ENCODE data around the gene ACVR1. TPM values are rescaled to one million over a fixed set of nuclear protein-coding genes. Genes with fewer than 3 reads are reported as not detected.

Gene ACVR1
- total and polyA plus RNA-seq, 2 donors (not counting 1 experiment from before 2014, with no cell fraction given) = 42.9 to 72.1 TPM

DNA sequence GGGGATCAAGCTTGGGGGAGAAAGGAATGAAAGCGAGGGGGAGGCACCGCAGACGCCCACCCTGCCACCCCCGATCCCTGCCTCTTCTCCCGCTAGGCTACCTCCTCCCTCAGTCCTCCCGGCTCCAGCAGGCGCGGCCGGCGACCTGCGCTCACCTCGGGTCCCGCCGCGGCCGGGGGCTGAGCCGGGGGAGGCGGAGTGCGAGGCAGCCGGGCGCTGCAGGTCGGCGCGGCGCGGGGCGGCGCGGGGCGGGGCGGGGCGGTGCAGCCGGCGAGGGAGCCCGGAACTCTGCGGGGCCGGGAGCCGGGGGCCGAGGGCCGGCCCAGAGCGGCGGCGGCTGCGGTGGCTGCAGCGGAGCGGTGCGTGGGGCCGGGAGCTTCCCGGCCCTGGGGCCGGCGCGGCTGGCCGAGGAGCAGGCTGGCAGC is 477 bp downstream of the ACVR1 start:
- H3K27me3 ChIP-seq (ENCODE audit: control insufficient read depth, insufficient read depth, low read length) = no peaks in the 10 kb centered on the region
- peak overlapping the region; percentile 74 to 90 (median 78) for H3K4me3 ChIP-seq (replicated peaks in 1 of 4; ENCODE audit: control extremely low read depth in 1 of 4, insufficient read depth in 1 of 4, low read depth in 3 of 4, low read length in 4 of 4)
- H3K9me3 ChIP-seq (ENCODE audit: control insufficient read depth, insufficient read depth, low read depth, low read length) = no peaks in the 10 kb centered on the region
- peak overlapping the region; percentile 82 for H3K9ac ChIP-seq (ENCODE audit: insufficient read depth, low read length)
- H3K79me2 ChIP-seq (ENCODE audit: control insufficient read depth, insufficient read depth, low read length) = peaks cover 40% of the 10 kb centered on the region
- DNase-seq (ENCODE audit: low read depth in 2 of 2) = peak in 1 of 2 donors; percentile 35
- no peaks in the 10 kb centered on the region for H3K36me3 ChIP-seq (ENCODE audit: control insufficient read depth, insufficient read depth, low read length)
- H3K4me2 ChIP-seq (ENCODE audit: extremely low read depth, insufficient read depth, low read length) = peak overlapping the region; percentile 90
- no peak overlapping the region for H2AFZ ChIP-seq (ENCODE audit: low read length)
- TF ChIP-seq EZH2 (IDR thresholded peaks at IDR 0.05; ENCODE audit: low read length, missing control alignments) = no peak
- TF ChIP-seq, protein P1, sequence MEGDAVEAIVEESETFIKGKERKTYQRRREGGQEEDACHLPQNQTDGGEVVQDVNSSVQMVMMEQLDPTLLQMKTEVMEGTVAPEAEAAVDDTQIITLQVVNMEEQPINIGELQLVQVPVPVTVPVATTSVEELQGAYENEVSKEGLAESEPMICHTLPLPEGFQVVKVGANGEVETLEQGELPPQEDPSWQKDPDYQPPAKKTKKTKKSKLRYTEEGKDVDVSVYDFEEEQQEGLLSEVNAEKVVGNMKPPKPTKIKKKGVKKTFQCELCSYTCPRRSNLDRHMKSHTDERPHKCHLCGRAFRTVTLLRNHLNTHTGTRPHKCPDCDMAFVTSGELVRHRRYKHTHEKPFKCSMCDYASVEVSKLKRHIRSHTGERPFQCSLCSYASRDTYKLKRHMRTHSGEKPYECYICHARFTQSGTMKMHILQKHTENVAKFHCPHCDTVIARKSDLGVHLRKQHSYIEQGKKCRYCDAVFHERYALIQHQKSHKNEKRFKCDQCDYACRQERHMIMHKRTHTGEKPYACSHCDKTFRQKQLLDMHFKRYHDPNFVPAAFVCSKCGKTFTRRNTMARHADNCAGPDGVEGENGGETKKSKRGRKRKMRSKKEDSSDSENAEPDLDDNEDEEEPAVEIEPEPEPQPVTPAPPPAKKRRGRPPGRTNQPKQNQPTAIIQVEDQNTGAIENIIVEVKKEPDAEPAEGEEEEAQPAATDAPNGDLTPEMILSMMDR (conservative IDR thresholded peaks at IDR 0.05 in 1 of 2, IDR thresholded peaks at IDR 0.05 in 1 of 2; ENCODE audit: low read depth in 1 of 2, low read length in 2 of 2) = no peak
- H3K27ac ChIP-seq (ENCODE audit: insufficient read depth, low read length) = peak overlapping the region; percentile 88
- H3K4me1 ChIP-seq (ENCODE audit: control insufficient read depth, extremely low read depth, insufficient read depth, low read length) = peaks cover 6% of the 10 kb centered on the region
- H4K20me1 ChIP-seq (ENCODE audit: control insufficient read depth, extremely low read depth, insufficient read depth, low read length) = no peaks in the 10 kb centered on the region

DNA sequence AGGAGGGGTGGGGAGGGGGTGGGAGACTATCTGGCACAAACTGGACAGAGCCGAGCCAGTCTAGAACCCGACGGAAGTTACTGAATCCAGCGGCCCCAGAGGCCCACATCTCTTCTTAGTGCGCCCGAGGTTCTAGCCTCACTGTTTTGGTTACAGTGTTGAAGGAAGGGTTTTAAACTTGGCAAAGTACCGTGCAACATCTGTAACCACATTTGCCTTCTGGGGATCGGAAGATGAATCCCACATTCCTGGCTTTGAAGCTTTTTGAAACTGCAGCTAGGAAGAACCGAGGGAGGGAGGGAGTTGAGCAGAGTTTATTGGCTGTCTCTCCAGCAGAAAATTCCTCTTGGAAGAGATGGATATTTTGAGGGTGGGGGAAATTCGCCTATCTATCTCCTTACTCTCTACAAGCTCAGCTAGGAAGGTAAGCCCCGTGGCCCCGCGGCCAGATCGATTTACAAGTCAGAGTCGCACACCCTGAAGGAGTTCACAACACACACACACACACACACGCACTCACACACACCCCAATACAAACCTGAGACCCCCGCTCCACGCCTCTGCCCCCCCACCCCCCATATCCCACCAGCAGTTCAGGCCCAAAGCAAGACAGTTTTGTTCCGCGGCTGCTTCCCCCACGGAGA is 1.0 kb downstream of the ACVR1 start:
- H4K20me1 ChIP-seq (ENCODE audit: control insufficient read depth, extremely low read depth, insufficient read depth, low read length) = no peaks in the 10 kb centered on the region
- peak; percentile 90 to 92 for DNase-seq (ENCODE audit: low read depth in 2 of 2)
- H3K36me3 ChIP-seq (ENCODE audit: control insufficient read depth, insufficient read depth, low read length) = no peaks in the 10 kb centered on the region
- H3K4me1 ChIP-seq (ENCODE audit: control insufficient read depth, extremely low read depth, insufficient read depth, low read length) = peaks cover 6% of the 10 kb centered on the region
- peak overlapping the region; percentile 88 for H3K27ac ChIP-seq (ENCODE audit: insufficient read depth, low read length)
- no peak for TF ChIP-seq EZH2 (IDR thresholded peaks at IDR 0.05; ENCODE audit: low read length, missing control alignments)
- TF ChIP-seq, protein P1 (conservative IDR thresholded peaks at IDR 0.05 in 1 of 2, IDR thresholded peaks at IDR 0.05 in 1 of 2; ENCODE audit: low read depth in 1 of 2, low read length in 2 of 2) = no peak
- peak overlapping the region; percentile 90 for H3K4me2 ChIP-seq (ENCODE audit: extremely low read depth, insufficient read depth, low read length)
- H3K9me3 ChIP-seq (ENCODE audit: control insufficient read depth, insufficient read depth, low read depth, low read length) = no peaks in the 10 kb centered on the region
- no peaks in the 10 kb centered on the region for H3K27me3 ChIP-seq (ENCODE audit: control insufficient read depth, insufficient read depth, low read length)
- peaks cover 46% of the 10 kb centered on the region for H3K79me2 ChIP-seq (ENCODE audit: control insufficient read depth, insufficient read depth, low read length)
- H3K9ac ChIP-seq (ENCODE audit: insufficient read depth, low read length) = peak overlapping the region; percentile 82
- peak overlapping the region; percentile 31 for H2AFZ ChIP-seq (ENCODE audit: low read length)
- peak overlapping the region; percentile 74 to 90 (median 78) for H3K4me3 ChIP-seq (replicated peaks in 1 of 4; ENCODE audit: control extremely low read depth in 1 of 4, insufficient read depth in 1 of 4, low read depth in 3 of 4, low read length in 4 of 4)

DNA sequence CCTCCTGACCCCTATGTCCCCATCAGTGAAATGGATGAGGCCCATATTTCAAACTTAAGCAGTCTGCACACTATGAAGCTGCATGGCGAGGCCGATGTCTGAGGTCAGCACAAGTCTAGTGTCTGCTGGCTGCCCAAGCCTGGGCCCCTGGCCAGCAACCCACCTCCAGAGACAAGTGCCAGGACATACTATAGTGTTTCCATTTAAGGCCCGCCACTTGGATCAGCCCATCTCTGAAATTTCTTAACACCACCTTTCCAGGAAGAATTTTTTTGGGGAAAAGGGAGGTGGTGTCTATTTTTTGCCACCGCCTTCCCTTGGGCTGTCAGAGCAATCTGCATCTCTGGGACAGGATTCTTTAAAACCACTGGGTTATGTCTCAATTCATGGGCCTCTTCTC is 1.8 kb downstream of the ACVR1 start:
- Histone ChIP-seq H4K20me1 (ENCODE audit: control insufficient read depth, extremely low read depth, insufficient read depth, low read length) (no peaks in the 10 kb centered on the region), H2AFZ (ENCODE audit: low read length) (no peak overlapping the region), H3K27me3 (ENCODE audit: control insufficient read depth, insufficient read depth, low read length) (no peaks in the 10 kb centered on the region), H3K4me2 (ENCODE audit: extremely low read depth, insufficient read depth, low read length) (peak overlapping the region; percentile 90), H3K27ac (ENCODE audit: insufficient read depth, low read length) (peak overlapping the region; percentile 88), H3K36me3 (ENCODE audit: control insufficient read depth, insufficient read depth, low read length) (no peaks in the 10 kb centered on the region), H3K4me1 (ENCODE audit: control insufficient read depth, extremely low read depth, insufficient read depth, low read length) (peaks cover 6% of the 10 kb centered on the region), H3K4me3 (replicated peaks in 1 of 4; ENCODE audit: control extremely low read depth in 1 of 4, insufficient read depth in 1 of 4, low read depth in 3 of 4, low read length in 4 of 4) (peak overlapping the region; percentile 74 to 90 (median 78)), H3K9me3 (ENCODE audit: control insufficient read depth, insufficient read depth, low read depth, low read length) (no peaks in the 10 kb centered on the region), H3K79me2 (ENCODE audit: control insufficient read depth, insufficient read depth, low read length) (peaks cover 53% of the 10 kb centered on the region), H3K9ac (ENCODE audit: insufficient read depth, low read length) (no peak overlapping the region)
- no peak for TF ChIP-seq EZH2 (IDR thresholded peaks at IDR 0.05; ENCODE audit: low read length, missing control alignments)
- TF ChIP-seq, protein P1 (conservative IDR thresholded peaks at IDR 0.05 in 1 of 2, IDR thresholded peaks at IDR 0.05 in 1 of 2; ENCODE audit: low read depth in 1 of 2, low read length in 2 of 2) = no peak
- DNase-seq (ENCODE audit: low read depth in 2 of 2) = peak in 1 of 2 donors; percentile 41
